HepG2 (cell line): ENCODE measurements around the gene FHL3. TPM values are rescaled to one million over a fixed set of nuclear protein-coding genes. Genes with fewer than 3 reads are reported as not detected.

Experiments used
- AHDC1 ChIP-seq: sonication (generic); formaldehyde crosslinking; IDR thresholded peaks from 2 replicates; pipeline ENCODE4 v1.5.1; 2020; ENCODE audit warnings: mild to moderate bottlenecking, missing genetic modification reagents, borderline replicate concordance
- BATF2 ChIP-seq: sonication (generic); formaldehyde crosslinking; IDR thresholded peaks from 2 replicates; pipeline ENCODE4 v1.8.0; 2022; ENCODE audit warnings: mild to moderate bottlenecking, missing genetic modification reagents, moderate library complexity
- DPF2 ChIP-seq: sonication (generic); formaldehyde crosslinking; IDR thresholded peaks from 2 replicates; pipeline ENCODE4 v1.4.0; 2020; ENCODE audit warnings: mild to moderate bottlenecking, low read depth, missing genetic modification reagents, borderline replicate concordance
- EEA1 ChIP-seq: sonication (generic); formaldehyde crosslinking; IDR thresholded peaks from 2 replicates; pipeline ENCODE4 v1.5.1; 2020; ENCODE audit warnings: mild to moderate bottlenecking, missing genetic modification reagents, borderline replicate concordance
- FIP1L1 ChIP-seq: fragments of 200-400 bp; formaldehyde crosslinking; IDR thresholded peaks from 2 replicates; pipeline ENCODE4 v1.6.1; 2018; ENCODE audit warnings: low read depth, mild to moderate bottlenecking, low read length, moderate library complexity, borderline replicate concordance; ENCODE audit not compliant: insufficient read depth
- FOXM1 ChIP-seq: sonication (generic); formaldehyde crosslinking; IDR thresholded peaks from 2 replicates; pipeline ENCODE4 v1.5.0; 2020; ENCODE audit warnings: missing genetic modification reagents
- HES4 ChIP-seq: sonication (generic); formaldehyde crosslinking; IDR thresholded peaks from 2 replicates; pipeline ENCODE4 v1.9.0; 2021; ENCODE audit warnings: mild to moderate bottlenecking, missing genetic modification reagents, borderline replicate concordance
- LCORL ChIP-seq, 2 experiments: fragments of 450-650 bp in 1 of 2; sonication (generic) in 1 of 2; formaldehyde crosslinking in 1 of 2; IDR thresholded peaks; 2 replicates each; pipeline versions ENCODE4 v1.5.0 to v1.6.1; 2017 to 2020; ENCODE audit warnings: antibody characterized with exemption in 1 of 2, missing genetic modification reagents in 1 of 2
- PATZ1 ChIP-seq: sonication (generic); formaldehyde crosslinking; IDR thresholded peaks from 2 replicates; pipeline ENCODE4 v1.4.0; 2020; ENCODE audit warnings: missing genetic modification reagents
- RAD51 ChIP-seq: fragments of 450-650 bp; IDR thresholded peaks from 2 replicates; pipeline ENCODE4 v1.6.1; 2016; ENCODE audit warnings: borderline replicate concordance
- RFX5 ChIP-seq: IDR thresholded peaks from 2 replicates; pipeline ENCODE4 v1.6.1; 2011; ENCODE audit warnings: low read depth, low read length, improper control_type of control experiment
- SCMH1 ChIP-seq: sonication (generic); formaldehyde crosslinking; IDR thresholded peaks from 2 replicates; pipeline ENCODE4 v1.9.0; 2021; ENCODE audit warnings: missing genetic modification reagents, mild to moderate bottlenecking, borderline replicate concordance
- ZBTB7A ChIP-seq: sonication (generic); formaldehyde crosslinking; IDR thresholded peaks from 2 replicates; pipeline ENCODE4 v1.8.0; 2022; ENCODE audit warnings: mild to moderate bottlenecking, missing genetic modification reagents
- ZFP36L1 ChIP-seq: sonication (generic); formaldehyde crosslinking; IDR thresholded peaks from 2 replicates; pipeline ENCODE4 v1.8.0; 2022; ENCODE audit warnings: mild to moderate bottlenecking, missing genetic modification reagents, moderate library complexity
- ZFY ChIP-seq: sonication (generic); formaldehyde crosslinking; IDR thresholded peaks from 2 replicates; pipeline ENCODE4 v1.4.0; 2020; ENCODE audit warnings: missing genetic modification reagents
- ZNF570 ChIP-seq: sonication (generic); formaldehyde crosslinking; IDR thresholded peaks from 2 replicates; pipeline ENCODE4 v1.4.0; 2020; ENCODE audit warnings: mild to moderate bottlenecking, missing genetic modification reagents, borderline replicate concordance
- polyA plus RNA-seq, 8 experiments: library from polyadenylated mRNA; depleted of rRNA in 3 of 8; stranded (reverse) in 7 of 8; unstranded in 1 of 8; fragments of >200 nt; fragmentation: Illumina TruSeq in 4 of 8; extraction: Trizol in 4 of 8; gene quantifications; 2 replicates each; pipeline versions ENCODE4 v1.2.1 to v1.2.3, GENCODE V29; 2011 to 2016; ENCODE audit warnings: low read depth in 4 of 8, missing spikeins in 1 of 8, mixed read lengths in 1 of 8; ENCODE audit not compliant: insufficient read depth in 1 of 8
- total RNA-seq, 5 experiments: library from RNA; depleted of rRNA; stranded (reverse); fragments of >200 nt; fragmentation: Illumina TruSeq; extraction: Trizol; gene quantifications; 2 replicates each; pipeline ENCODE4 v1.2.3, GENCODE V29; 2016; ENCODE audit warnings: low read depth in 1 of 5
- TF ChIP-seq, protein P1 (sequence below): sonication (generic); formaldehyde crosslinking; conservative IDR thresholded peaks from 2 replicates; pipeline ENCODE4 v1.8.0; 2022; ENCODE audit warnings: low read depth, missing genetic modification reagents

The FHL3 gene
- total and polyA plus RNA-seq, 2 of the 13 experiments (the other 11 are each of a cell fraction or from before 2014, with no cell fraction given), result 2.8 to 6.6 TPM

- TF ChIP-seq AHDC1, result no peak
- no peak for TF ChIP-seq FOXM1 (CRISPR knock-in tag)
- no peak for TF ChIP-seq RFX5
- no peak for TF ChIP-seq RAD51
- no peak; the same call in 1 of the 2 replicates for TF ChIP-seq ZBTB7A (CRISPR knock-in tag)
- TF ChIP-seq PATZ1 (CRISPR knock-in tag), result peak; percentile 56
- TF ChIP-seq FIP1L1, result no peak
- TF ChIP-seq HES4 (CRISPR knock-in tag), result no peak
- no peak for TF ChIP-seq DPF2 (CRISPR knock-in tag)
- TF ChIP-seq, protein P1, sequence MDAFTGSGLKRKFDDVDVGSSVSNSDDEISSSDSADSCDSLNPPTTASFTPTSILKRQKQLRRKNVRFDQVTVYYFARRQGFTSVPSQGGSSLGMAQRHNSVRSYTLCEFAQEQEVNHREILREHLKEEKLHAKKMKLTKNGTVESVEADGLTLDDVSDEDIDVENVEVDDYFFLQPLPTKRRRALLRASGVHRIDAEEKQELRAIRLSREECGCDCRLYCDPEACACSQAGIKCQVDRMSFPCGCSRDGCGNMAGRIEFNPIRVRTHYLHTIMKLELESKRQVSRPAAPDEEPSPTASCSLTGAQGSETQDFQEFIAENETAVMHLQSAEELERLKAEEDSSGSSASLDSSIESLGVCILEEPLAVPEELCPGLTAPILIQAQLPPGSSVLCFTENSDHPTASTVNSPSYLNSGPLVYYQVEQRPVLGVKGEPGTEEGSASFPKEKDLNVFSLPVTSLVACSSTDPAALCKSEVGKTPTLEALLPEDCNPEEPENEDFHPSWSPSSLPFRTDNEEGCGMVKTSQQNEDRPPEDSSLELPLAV (CRISPR knock-in tag), result no peak
- peak; percentile 51 for TF ChIP-seq ZFY (CRISPR knock-in tag)
- TF ChIP-seq ZFP36L1, result no peak
- no peak for TF ChIP-seq ZNF570 (CRISPR knock-in tag)
- no peak for TF ChIP-seq SCMH1 (CRISPR knock-in tag)
- no peak for TF ChIP-seq EEA1
- no peak for TF ChIP-seq BATF2 (CRISPR knock-in tag)
- no peak for TF ChIP-seq LCORL (IDR thresholded peaks at IDR 0.05)
- TF ChIP-seq LCORL (CRISPR knock-in tag; IDR thresholded peaks at IDR 0.05), result 0 out of 2 replicates have a peak, but pooled peaks have one; percentile 34
These were observed 5.7 kb downstream of the FHL3 start (continued) for GRCh38 chr1:37999430-38000232.
